Endothelial cell (in vitro differentiated cells): ENCODE measurements around the gene DNAJC8. TPM values are rescaled to one million over a fixed set of nuclear protein-coding genes. Genes with fewer than 3 reads are reported as not detected.

Experiments
- DNase-seq: peaks from one replicate; pipeline ENCODE4 v3.0.0; 2021; ENCODE audit warnings: low spot score
- H3K27ac Mint-ChIP-seq: one replicate; pipeline ENCODE4 v1.8.0; 2021; ENCODE audit warnings: mixed read lengths, inconsistent platforms; ENCODE audit not compliant: unreplicated experiment
- H3K27me3 Mint-ChIP-seq: one replicate; pipeline ENCODE4 v1.8.0; 2021; ENCODE audit warnings: mild to moderate bottlenecking, moderate library complexity, mixed read lengths, inconsistent platforms; ENCODE audit not compliant: unreplicated experiment
- H3K36me3 Mint-ChIP-seq: one replicate; pipeline ENCODE4 v1.8.0; 2021; ENCODE audit warnings: mild to moderate bottlenecking, low read depth, mixed read lengths, inconsistent platforms; ENCODE audit not compliant: unreplicated experiment
- H3K4me1 Mint-ChIP-seq: one replicate; pipeline ENCODE4 v1.8.0; 2021; ENCODE audit warnings: mild to moderate bottlenecking, mixed read lengths, inconsistent platforms; ENCODE audit not compliant: unreplicated experiment
- H3K4me3 Mint-ChIP-seq: one replicate; pipeline ENCODE4 v1.8.0; 2021; ENCODE audit warnings: mild to moderate bottlenecking, mixed read lengths, inconsistent platforms; ENCODE audit not compliant: unreplicated experiment
- H3K9me3 Mint-ChIP-seq: one replicate; pipeline ENCODE4 v1.8.0; 2021; ENCODE audit warnings: mixed read lengths, inconsistent platforms; ENCODE audit not compliant: unreplicated experiment
- CTCF ChIP-seq: fragments of 200-600 bp; sonication (generic); IDR thresholded peaks from one replicate; pipeline ENCODE4 v1.5.0; 2021; ENCODE audit warnings: antibody characterized with exemption; ENCODE audit not compliant: unreplicated experiment
- total RNA-seq: library from RNA; stranded (reverse); fragmentation: NEBNext Ultra II Directional; extraction: Animal tissue kit (Norgen Biotek cat#: 25700); gene quantifications from one replicate; pipeline ENCODE4 v1.2.1, GENCODE V29; 2021; ENCODE audit not compliant: unreplicated experiment

The DNAJC8 gene
- total RNA-seq, 1 donor from 2014 or later, result 99.0 TPM

GRCh38 chr1:28279721-28280120 is 46.9 kb upstream of the DNAJC8 start:
- no peaks in the 10 kb centered on the region for H3K27me3 Mint-ChIP-seq
- no peak for DNase-seq
- H3K4me1 Mint-ChIP-seq, result peaks cover 5% of the 10 kb centered on the region
- no peak overlapping the region for H3K4me3 Mint-ChIP-seq
- no peak for TF ChIP-seq CTCF
- no peaks in the 10 kb centered on the region for H3K9me3 Mint-ChIP-seq
- H3K36me3 Mint-ChIP-seq, result peaks cover 47% of the 10 kb centered on the region
- H3K27ac Mint-ChIP-seq, result no peak overlapping the region

GRCh38 chr1:28278763-28279162 is 45.9 kb upstream of the DNAJC8 start:
- H3K36me3 Mint-ChIP-seq, result peaks cover 52% of the 10 kb centered on the region
- no peaks in the 10 kb centered on the region for H3K27me3 Mint-ChIP-seq
- no peak for DNase-seq
- TF ChIP-seq CTCF, result no peak
- H3K4me3 Mint-ChIP-seq, result peak overlapping the region; percentile 82
- peaks cover 5% of the 10 kb centered on the region for H3K4me1 Mint-ChIP-seq
- H3K9me3 Mint-ChIP-seq, result no peaks in the 10 kb centered on the region
- H3K27ac Mint-ChIP-seq, result no peak overlapping the region

- Mint-ChIP-seq H3K9me3 (no peaks in the 10 kb centered on the region), H3K36me3 (peaks cover 20% of the 10 kb centered on the region), H3K27me3 (no peaks in the 10 kb centered on the region), H3K4me3 (no peak overlapping the region), H3K27ac (no peak overlapping the region), H3K4me1 (peaks cover 3% of the 10 kb centered on the region)
- DNase-seq, result no peak
- TF ChIP-seq CTCF, result no peak
Measured at GRCh38 chr1:28273216-28273860, 40.5 kb upstream of the DNAJC8 start.

- Mint-ChIP-seq H3K27me3 (no peaks in the 10 kb centered on the region), H3K4me1 (peaks cover 13% of the 10 kb centered on the region), H3K9me3 (no peaks in the 10 kb centered on the region), H3K4me3 (no peak overlapping the region), H3K36me3 (peaks cover 13% of the 10 kb centered on the region), H3K27ac (no peak overlapping the region)
- DNase-seq, result no peak
- TF ChIP-seq CTCF, result no peak
Measured at GRCh38 chr1:28272215-28272852, 39.5 kb upstream of the DNAJC8 start.

DNA sequence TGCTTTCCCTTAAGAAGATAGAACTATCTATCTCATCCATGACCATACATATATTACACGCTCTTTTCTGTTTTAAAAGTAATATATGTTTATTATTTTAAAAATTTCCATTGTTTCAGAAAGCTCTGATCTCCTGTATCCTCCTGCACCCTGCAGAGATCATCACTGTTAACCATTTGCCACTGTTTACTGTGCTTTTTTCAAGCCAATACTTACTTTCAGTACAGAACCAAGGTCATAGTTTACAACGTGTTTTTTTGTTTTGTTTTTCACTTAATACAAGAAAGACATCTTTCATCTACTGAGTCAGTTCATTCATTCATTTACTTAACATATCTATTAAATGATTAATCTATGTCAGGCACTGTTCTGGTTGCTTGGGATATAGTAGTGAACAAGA is 36.7 kb upstream of the DNAJC8 start:
- Mint-ChIP-seq H3K9me3 (no peaks in the 10 kb centered on the region), H3K27me3 (no peaks in the 10 kb centered on the region), H3K4me1 (peaks cover 21% of the 10 kb centered on the region)

More for the DNA sequence above, 36.7 kb upstream of the DNAJC8 start:
- peaks cover 5% of the 10 kb centered on the region for H3K36me3 Mint-ChIP-seq
- TF ChIP-seq CTCF, result no peak
- no peak overlapping the region for H3K4me3 Mint-ChIP-seq
- no peak for DNase-seq
- peak overlapping the region; percentile 62 for H3K27ac Mint-ChIP-seq
